K562 (cell line): Measurements from ENCODE around the gene FAM174B. TPM values are rescaled to one million over a fixed set of nuclear protein-coding genes. Genes with fewer than 3 reads are reported as not detected.

Experiments
- ATAC-seq: fragments of 200-7000 bp; cut with Tn5 transposase; 3 replicates; pipeline ENCODE4 v1.9.1; 2020; ENCODE audit warnings: moderate library complexity
- BruUV-seq: library from RNA; stranded (reverse); fragments of 400-500 nt; replicated peaks from 2 replicates; lab custom pipeline; 2021; lab: Mats Ljungman, UMichigan
- CTCF ChIA-PET: fragments of 300-600 bp; formaldehyde crosslinking; extraction: SDS; loops from one replicate; lab custom pipeline; 2021; ENCODE audit warnings: low intra/inter-chr PET ratio; lab: Yijun Ruan, JAX
- POLR2A ChIA-PET: fragments of 300-600, 350-650 bp; sonication (Branson Sonifier 250); formaldehyde crosslinking; extraction: SDS; loops from one replicate; lab custom pipeline; 2021; ENCODE audit warnings: antibody characterized with exemption, inconsistent platforms; lab: Yijun Ruan, JAX
- DNase-seq, 4 experiments: peaks; one replicate each; pipeline versions ENCODE4 v3.0.0 to v3.0.0-alpha.2; 2011 to 2018; ENCODE audit warnings: low spot score in 3 of 4, mixed read lengths in 3 of 4; ENCODE audit errors: extremely low read depth in 1 of 4
- FAIRE-seq: peaks from 2 replicates; lab custom pipeline; 2011; peaks lifted over from hg19 to GRCh38; lab: Jason Lieb, UNC
- H2AFZ ChIP-seq: 2 replicates; pipeline ENCODE4 v1.6.0; 2011; ENCODE audit warnings: low read depth, low read length, control low read depth, inconsistent platforms
- H3K27ac ChIP-seq: fragments of 200-600 bp; 3 replicates; pipeline ENCODE4 v1.8.0; 2011; ENCODE audit warnings: low read depth, mild to moderate bottlenecking, control low read depth, inconsistent platforms, low read length, moderate library complexity, mixed read lengths; ENCODE audit errors: extremely low read depth
- H3K27me3 ChIP-seq, 2 experiments: fragments of 300-600 bp in 1 of 2; 2 replicates in 1 of 2; 3 replicates in 1 of 2; pipeline versions ENCODE4 v1.6.0 to v1.8.0; 2011; ENCODE audit warnings: inconsistent platforms in 2 of 2, low read length in 2 of 2, mild to moderate bottlenecking in 1 of 2, mixed read lengths in 1 of 2, moderate library complexity in 1 of 2; ENCODE audit not compliant: control insufficient read depth in 2 of 2, insufficient read depth in 2 of 2
- H3K36me3 ChIP-seq: fragments of 300-600 bp; 3 replicates; pipeline ENCODE4 v1.8.0; 2011; ENCODE audit warnings: mild to moderate bottlenecking, low read length, inconsistent platforms; ENCODE audit not compliant: control insufficient read depth, insufficient read depth
- H3K4me1 ChIP-seq, 2 experiments: fragments of 200-600 bp in 1 of 2; replicated peaks in 1 of 2; 2 replicates in 1 of 2; 3 replicates in 1 of 2; pipeline versions ENCODE4 v1.5.1 to v1.8.0; 2011; ENCODE audit warnings: inconsistent platforms in 2 of 2, low read length in 2 of 2, mild to moderate bottlenecking in 1 of 2, mixed read lengths in 1 of 2, moderate library complexity in 1 of 2; ENCODE audit not compliant: control insufficient read depth in 2 of 2, insufficient read depth in 2 of 2
- H3K4me2 ChIP-seq: 2 replicates; pipeline ENCODE4 v1.6.1; 2011; ENCODE audit warnings: low read length, control low read depth, inconsistent platforms, mixed read lengths; ENCODE audit not compliant: insufficient read depth
- H3K4me3 ChIP-seq: fragments of 200-600 bp; sonication (generic), shearing (Covaris generic); 2 replicates; pipeline ENCODE4 v1.5.1; 2016; ENCODE audit warnings: control low read depth, inconsistent platforms
- H3K79me2 ChIP-seq: fragments of 200-600 bp; 3 replicates; pipeline ENCODE4 v1.8.0; 2011; ENCODE audit warnings: low read length, inconsistent platforms; ENCODE audit not compliant: control insufficient read depth, insufficient read depth
- H3K9ac ChIP-seq, 2 experiments: 2 replicates each; pipeline versions ENCODE4 v1.6.0 to v1.6.1; 2011; ENCODE audit warnings: low read depth in 2 of 2, low read length in 2 of 2, control low read depth in 1 of 2, inconsistent platforms in 1 of 2, mild to moderate bottlenecking in 1 of 2, mixed read lengths in 1 of 2; ENCODE audit not compliant: insufficient read depth in 1 of 2
- H3K9me1 ChIP-seq: one replicate; pipeline ENCODE4 v1.6.0; 2011; ENCODE audit warnings: inconsistent platforms, mild to moderate bottlenecking, low read length, moderate library complexity; ENCODE audit not compliant: control insufficient read depth, insufficient read depth
- H3K9me3 ChIP-seq: replicated peaks from 2 replicates; pipeline ENCODE4 v1.5.1; 2011; ENCODE audit warnings: low read depth, low read length, inconsistent platforms; ENCODE audit not compliant: control insufficient read depth, insufficient read depth
- H4K20me1 ChIP-seq: replicated peaks from 2 replicates; pipeline ENCODE4 v1.6.1; 2011; ENCODE audit warnings: low read length, inconsistent platforms, mixed read lengths; ENCODE audit not compliant: control insufficient read depth, insufficient read depth
- CBX2 ChIP-seq: fragments of 200-600 bp; sonication (generic); IDR thresholded peaks from one replicate; pipeline ENCODE4 v1.6.1; 2012; ENCODE audit warnings: mild to moderate bottlenecking, low read length, inconsistent platforms; ENCODE audit not compliant: insufficient read depth, poor library complexity, severe bottlenecking
- MCM2 ChIP-seq: fragments of 450-650 bp; IDR thresholded peaks from 2 replicates; pipeline ENCODE4 v1.6.1; 2017; ENCODE audit warnings: low read depth, mild to moderate bottlenecking
- PTBP1 ChIP-seq: fragments of 200-400 bp; formaldehyde crosslinking; IDR thresholded peaks from 2 replicates; pipeline ENCODE4 v1.6.1; 2017; ENCODE audit warnings: low read depth, low read length
- RBM14 ChIP-seq: fragments of 200-400 bp; formaldehyde crosslinking; IDR thresholded peaks from 2 replicates; pipeline ENCODE4 v1.6.1; 2018; ENCODE audit warnings: low read depth, mild to moderate bottlenecking, low read length, moderate library complexity, borderline replicate concordance; ENCODE audit not compliant: insufficient read depth
- TAF1 ChIP-seq: IDR thresholded peaks from 2 replicates; pipeline ENCODE4 v1.6.1; 2011; ENCODE audit warnings: mild to moderate bottlenecking, low read length, moderate library complexity; ENCODE audit not compliant: insufficient read depth, control insufficient read depth, severe bottlenecking; ENCODE audit errors: extremely low read depth
- TCFL5 ChIP-seq: fragments of 250-450 bp; sonication (Bioruptor Pico); conservative IDR thresholded peaks from 2 replicates; pipeline ENCODE4 v1.6.1; 2021; ENCODE audit warnings: mild to moderate bottlenecking, moderate library complexity, matching md5 sums
- WGBS: fragments of 100-300 bp; shearing (Covaris generic); methylation state at CpG from one replicate; pipeline ENCODE4 v1.1.6; 2016; ENCODE audit warnings: low coverage, mixed read lengths; ENCODE audit not compliant: insufficient coverage; ENCODE audit errors: missing lambda C conversion rate; 5-methylcytosine and 5-hydroxymethylcytosine counted together
- in situ Hi-C: fragments of 300-500 bp; cut with MboI; formaldehyde crosslinking; loops from 4 replicates; pipeline ENCODE4 v1.15.0; 2018; ENCODE audit warnings: inconsistent platforms, mixed read lengths
- intact Hi-C: fragments of 100-400 bp; cut with micrococcal nuclease; formaldehyde crosslinking; loops from 2 replicates; pipeline ENCODE4 v1.14.2; 2022
- polyA plus RNA-seq, 8 experiments: library from polyadenylated mRNA; depleted of rRNA in 4 of 8; stranded (reverse) in 5 of 8; unstranded in 3 of 8; fragments of >200 nt; fragmentation: Nextera tagmentation in 2 of 8; fragmentation: Illumina TruSeq in 1 of 8; extraction: Ambion mirVana in 2 of 8; extraction: Trizol in 1 of 8; gene quantifications; 2 replicates each; pipeline versions ENCODE4 v1.2.1 to v1.2.3, GENCODE V29; 2011 to 2014; ENCODE audit warnings: inconsistent platforms in 1 of 8, missing spikeins in 1 of 8
- total RNA-seq, 7 experiments: library from RNA; depleted of rRNA in 6 of 7; stranded (reverse); fragments of >200 nt in 6 of 7; fragmentation: Illumina TruSeq in 2 of 7; extraction: Trizol in 2 of 7; gene quantifications; 2 replicates each; pipeline versions ENCODE4 v1.2.1 to v1.2.3, GENCODE V29; 2011 to 2021; ENCODE audit warnings: low replicate concordance in 1 of 7
- TF ChIP-seq, protein P1 (sequence below), 2 experiments: fragments of 450-650 bp in 1 of 2; sonication (generic) in 1 of 2; formaldehyde crosslinking in 1 of 2; IDR thresholded peaks; 2 replicates each; pipeline versions ENCODE4 v1.7.1 to v1.9.0; 2016 to 2022; ENCODE audit warnings: inconsistent platforms in 1 of 2, mild to moderate bottlenecking in 1 of 2, missing genetic modification reagents in 1 of 2

Gene FAM174B
- total and polyA plus RNA-seq, 9 of the 15 experiments (the other 6 are each of a cell fraction or from before 2014, with no cell fraction given) = 0.39 to 2.7 (median 1.9) TPM; not detected in 1

DNA sequence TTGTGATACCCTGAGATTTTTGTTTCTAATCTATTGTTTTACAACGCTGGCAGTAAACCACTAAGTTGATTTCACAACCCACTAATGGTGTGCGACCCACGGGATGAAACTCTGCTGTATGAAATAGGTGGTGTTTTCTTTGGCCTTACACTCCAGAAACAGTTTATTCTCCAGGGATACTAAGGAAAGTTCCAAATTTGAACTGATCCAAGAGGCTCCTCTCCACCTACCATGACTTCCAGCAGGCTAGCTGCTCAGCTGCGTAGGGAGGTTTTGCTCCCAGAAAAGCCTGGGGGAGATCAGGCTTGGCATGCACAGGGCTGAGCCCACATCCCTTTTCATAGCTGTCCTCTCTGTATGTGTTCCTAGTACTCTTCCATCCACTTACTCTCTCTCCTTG lies 71.5 kb downstream of the FAM174B start:
- no peak for ATAC-seq
- Histone ChIP-seq H3K9me3 (no peaks in the 10 kb centered on the region), H3K4me2 (no peak overlapping the region), H3K27ac (no peak overlapping the region), H3K27me3 (peaks cover 5 to 45% of the 10 kb centered on the region in 2 experiments; a peak in 3 of 5 replicates), H3K9ac (no peak overlapping the region), H3K36me3 (no peaks in the 10 kb centered on the region), H2AFZ (no peak overlapping the region)
- CTCF ChIA-PET = no interaction called here
- POLR2A ChIA-PET = interaction anchor here (0.6 kb wide), 1 partner anchor 1671 kb away, joined by 3 read pairs; no protein-coding TSS in a partner anchor
- in situ Hi-C loops = no loop called here
- TF ChIP-seq, protein P1, sequence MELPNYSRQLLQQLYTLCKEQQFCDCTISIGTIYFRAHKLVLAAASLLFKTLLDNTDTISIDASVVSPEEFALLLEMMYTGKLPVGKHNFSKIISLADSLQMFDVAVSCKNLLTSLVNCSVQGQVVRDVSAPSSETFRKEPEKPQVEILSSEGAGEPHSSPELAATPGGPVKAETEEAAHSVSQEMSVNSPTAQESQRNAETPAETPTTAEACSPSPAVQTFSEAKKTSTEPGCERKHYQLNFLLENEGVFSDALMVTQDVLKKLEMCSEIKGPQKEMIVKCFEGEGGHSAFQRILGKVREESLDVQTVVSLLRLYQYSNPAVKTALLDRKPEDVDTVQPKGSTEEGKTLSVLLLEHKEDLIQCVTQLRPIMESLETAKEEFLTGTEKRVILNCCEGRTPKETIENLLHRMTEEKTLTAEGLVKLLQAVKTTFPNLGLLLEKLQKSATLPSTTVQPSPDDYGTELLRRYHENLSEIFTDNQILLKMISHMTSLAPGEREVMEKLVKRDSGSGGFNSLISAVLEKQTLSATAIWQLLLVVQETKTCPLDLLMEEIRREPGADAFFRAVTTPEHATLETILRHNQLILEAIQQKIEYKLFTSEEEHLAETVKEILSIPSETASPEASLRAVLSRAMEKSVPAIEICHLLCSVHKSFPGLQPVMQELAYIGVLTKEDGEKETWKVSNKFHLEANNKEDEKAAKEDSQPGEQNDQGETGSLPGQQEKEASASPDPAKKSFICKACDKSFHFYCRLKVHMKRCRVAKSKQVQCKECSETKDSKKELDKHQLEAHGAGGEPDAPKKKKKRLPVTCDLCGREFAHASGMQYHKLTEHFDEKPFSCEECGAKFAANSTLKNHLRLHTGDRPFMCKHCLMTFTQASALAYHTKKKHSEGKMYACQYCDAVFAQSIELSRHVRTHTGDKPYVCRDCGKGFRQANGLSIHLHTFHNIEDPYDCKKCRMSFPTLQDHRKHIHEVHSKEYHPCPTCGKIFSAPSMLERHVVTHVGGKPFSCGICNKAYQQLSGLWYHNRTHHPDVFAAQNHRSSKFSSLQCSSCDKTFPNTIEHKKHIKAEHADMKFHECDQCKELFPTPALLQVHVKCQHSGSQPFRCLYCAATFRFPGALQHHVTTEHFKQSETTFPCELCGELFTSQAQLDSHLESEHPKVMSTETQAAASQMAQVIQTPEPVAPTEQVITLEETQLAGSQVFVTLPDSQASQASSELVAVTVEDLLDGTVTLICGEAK (IDR thresholded peaks at IDR 0.05) = no peak
- TF ChIP-seq, protein P1 (CRISPR knock-in tag; IDR thresholded peaks at IDR 0.05) = no peak
- no peak for TF ChIP-seq PTBP1
- TF ChIP-seq CBX2 = no peak
- no peak for TF ChIP-seq MCM2
- TF ChIP-seq TAF1 = no peak
- no peak for TF ChIP-seq RBM14
- no peak for TF ChIP-seq TCFL5 (CRISPR knock-in tag)
- TF ChIP-seq, all 486 proteins: peak for 0
- WGBS = 0% methylated on average over 4 of the region's 4 CpGs
- intact Hi-C loops = no loop called here
- no peaks in the 10 kb centered on the region for H3K9me1 ChIP-seq
- H3K4me3 ChIP-seq = no peak overlapping the region
- no peaks in the 10 kb centered on the region for H3K4me1 ChIP-seq
- FAIRE-seq (no peak), DNase-seq (no peak)
- H3K79me2 ChIP-seq = no peaks in the 10 kb centered on the region
- H4K20me1 ChIP-seq = no peaks in the 10 kb centered on the region
- BruUV-seq = no TSS peak
